Stomach (tissue), 9 donors: ENCODE measurements around the gene AKNA. TPM values are rescaled to one million over a fixed set of nuclear protein-coding genes. Genes with fewer than 3 reads are reported as not detected.

Experiments used
- DNase-seq, 2 donors: peaks; one replicate each; pipeline versions ENCODE4 v3.0.0 to v3.0.0-alpha.2; 2013 to 2019
- H3K27ac ChIP-seq, 5 donors: fragments of 200-600 bp in 4 of 5; sonication (generic) in 4 of 5; one replicate each; pipeline ENCODE4 v1.5.1; 2013 to 2019; ENCODE audit warnings: mild to moderate bottlenecking in 1 of 5, moderate library complexity in 1 of 5
- H3K27me3 ChIP-seq, 3 donors: fragments of 200-600 bp; sonication (generic); one replicate each; pipeline ENCODE4 v1.5.1; 2017 to 2019; ENCODE audit warnings: mixed run types in 1 of 3
- H3K36me3 ChIP-seq, 4 donors: fragments of 200-600 bp; sonication (generic); 1 replicate in 3 of 4; 2 replicates in 1 of 4; pipeline ENCODE4 v1.5.1; 2016 to 2019
- H3K4me1 ChIP-seq, 4 donors: fragments of 200-600 bp; sonication (generic); one replicate each; pipeline ENCODE4 v1.5.1; 2016 to 2019
- H3K4me3 ChIP-seq, 4 donors: fragments of 200-600 bp; sonication (generic) in 3 of 4; one replicate each; pipeline ENCODE4 v1.5.1; 2016 to 2019; ENCODE audit warnings: mild to moderate bottlenecking in 1 of 4
- H3K9me3 ChIP-seq, 4 donors: fragments of 200-600 bp; sonication (generic); one replicate each; pipeline ENCODE4 v1.5.1; 2016 to 2019
- CTCF ChIP-seq, 7 experiments: fragments of 450-650 bp in 4 of 7; fragments of 200-600 bp in 3 of 7; sonication (generic) in 3 of 7; IDR thresholded peaks; one replicate each; pipeline ENCODE4 v1.5.1; 2016 to 2019; ENCODE audit warnings: antibody characterized with exemption in 7 of 7, control low read depth in 2 of 7, mild to moderate bottlenecking in 1 of 7
- EP300 ChIP-seq: sonication (generic); formaldehyde crosslinking; IDR thresholded peaks from one replicate; pipeline ENCODE4 v1.6.1; 2017; ENCODE audit warnings: antibody characterized with exemption
- POLR2A ChIP-seq, 4 donors: fragments of 450-650 bp; IDR thresholded peaks; one replicate each; pipeline ENCODE4 v1.6.1; 2016; ENCODE audit warnings: antibody characterized with exemption in 4 of 4, control low read depth in 2 of 4, mild to moderate bottlenecking in 1 of 4, moderate library complexity in 1 of 4
- POLR2AphosphoS5 ChIP-seq, 3 donors: sonication (generic); formaldehyde crosslinking; IDR thresholded peaks; one replicate each; pipeline ENCODE4 v1.6.1; 2016; ENCODE audit warnings: antibody characterized with exemption in 3 of 3
- WGBS, 5 donors: extraction: QIAGEN DNeasy Blood & Tissue Kit in 3 of 5; methylation state at CpG; one replicate each; pipeline versions ENCODE4 v1.1.5 to v1.1.7; 2013 to 2018; 5-methylcytosine and 5-hydroxymethylcytosine counted together
- intact Hi-C: fragments of 100-400 bp; cut with DNase I; formaldehyde crosslinking; loops from one replicate; pipeline ENCODE4 v1.15.1; 2023; ENCODE audit warnings: low total_unique reads
- polyA plus RNA-seq, 3 donors: library from polyadenylated mRNA; stranded (reverse); fragments of 200-250 nt; gene quantifications; one replicate each; pipeline ENCODE4 v1.2.3, GENCODE V29; 2013
- total RNA-seq, 5 donors: library from RNA; depleted of rRNA; stranded (reverse); fragments of >200 nt; gene quantifications; one replicate each; pipeline versions ENCODE4 v1.1.0 to v1.2.3, GENCODE V29; 2014 to 2016
- donor health status: healthy with polysubstance abuse.
- donor health status: Bipolar disorder and iron deficiency.
- donor health status: healthy.

The AKNA gene
- total and polyA plus RNA-seq, 8 donors = 12.2 to 85.8 (median 16.6) TPM

DNA sequence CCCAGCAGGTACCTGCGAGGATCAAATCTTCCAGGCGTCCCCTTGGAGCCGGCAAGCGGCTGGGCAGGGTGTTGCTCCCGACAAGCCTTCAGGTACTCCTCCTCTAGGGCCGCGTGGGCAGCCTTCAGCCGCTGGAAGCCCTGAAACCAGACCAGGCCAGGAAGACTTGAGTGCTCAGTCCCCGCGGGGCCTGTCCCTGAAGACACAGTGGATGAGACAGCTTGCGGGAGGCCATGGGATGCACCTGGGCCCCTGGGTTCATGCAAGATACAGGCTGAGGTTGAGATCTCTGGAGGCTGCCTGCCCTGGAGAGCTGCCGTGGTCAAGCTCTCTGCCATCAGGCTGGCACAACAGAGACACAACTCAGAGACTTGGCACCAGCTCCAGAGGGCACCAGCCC, 25.4 kb downstream of the AKNA start:
- no peak for TF ChIP-seq EP300
- TF ChIP-seq CTCF (IDR thresholded peaks at IDR 0.05) = no peak
- no peak for TF ChIP-seq POLR2A (IDR thresholded peaks at IDR 0.05)
- TF ChIP-seq POLR2AphosphoS5 (IDR thresholded peaks at IDR 0.05) = no peak
- no peak for DNase-seq
- WGBS, 5 donors = 83 to 93% (median 87%) methylated on average over 8 to 12 of the region's 12 CpGs

GRCh38 chr9:114361542-114361941, 26.2 kb downstream of the AKNA start:
- no peak for DNase-seq
- 87 to 97% (median 94%) methylated on average over 7 of the region's 7 CpGs for WGBS, 5 donors
- intact Hi-C loops = no loop called here
- no peaks in the 10 kb centered on the region for H3K27me3 ChIP-seq
- peaks cover 0 to 25% (median 5%) of the 10 kb centered on the region in 4 donors for H3K4me1 ChIP-seq
- H3K4me3 ChIP-seq = no peak overlapping the region
- peaks cover 67 to 100% (median 96%) of the 10 kb centered on the region in 4 donors for H3K36me3 ChIP-seq
- H3K9me3 ChIP-seq = no peaks in the 10 kb centered on the region
- TF ChIP-seq EP300 (no peak), POLR2A (IDR thresholded peaks at IDR 0.05) (no peak), POLR2AphosphoS5 (IDR thresholded peaks at IDR 0.05) (no peak), CTCF (IDR thresholded peaks at IDR 0.05) (no peak)
- H3K27ac ChIP-seq = no peak overlapping the region

More for the DNA sequence above, 25.4 kb downstream of the AKNA start:
- intact Hi-C loops = no loop called here
- no peaks in the 10 kb centered on the region for H3K9me3 ChIP-seq
- peaks cover 61 to 99% (median 92%) of the 10 kb centered on the region in 4 donors for H3K36me3 ChIP-seq
- H3K4me3 ChIP-seq = no peak overlapping the region
- H3K27me3 ChIP-seq = no peaks in the 10 kb centered on the region
- H3K4me1 ChIP-seq = peaks cover 4 to 34% (median 10%) of the 10 kb centered on the region in 4 donors
- H3K27ac ChIP-seq = peak overlapping the region in 1 of 5 donors; percentile 2

- intact Hi-C loops = no loop called here
- no peaks in the 10 kb centered on the region for H3K9me3 ChIP-seq
- no peak overlapping the region for H3K4me3 ChIP-seq
- no peaks in the 10 kb centered on the region for H3K27me3 ChIP-seq
- peaks cover 83 to 100% (median 100%) of the 10 kb centered on the region in 4 donors for H3K36me3 ChIP-seq
- H3K4me1 ChIP-seq = peaks cover 0 to 14% (median 0%) of the 10 kb centered on the region in 4 donors
- 93 to 99% (median 96%) methylated on average over 7 of the region's 7 CpGs for WGBS, 5 donors
- TF ChIP-seq POLR2A (IDR thresholded peaks at IDR 0.05) = no peak
- no peak for TF ChIP-seq POLR2AphosphoS5 (IDR thresholded peaks at IDR 0.05)
- no peak for TF ChIP-seq EP300
- no peak for TF ChIP-seq CTCF (IDR thresholded peaks at IDR 0.05)
- DNase-seq = no peak
- no peak overlapping the region for H3K27ac ChIP-seq
Measured at GRCh38 chr9:114359801-114360200, 28.0 kb downstream of the AKNA start.

DNA sequence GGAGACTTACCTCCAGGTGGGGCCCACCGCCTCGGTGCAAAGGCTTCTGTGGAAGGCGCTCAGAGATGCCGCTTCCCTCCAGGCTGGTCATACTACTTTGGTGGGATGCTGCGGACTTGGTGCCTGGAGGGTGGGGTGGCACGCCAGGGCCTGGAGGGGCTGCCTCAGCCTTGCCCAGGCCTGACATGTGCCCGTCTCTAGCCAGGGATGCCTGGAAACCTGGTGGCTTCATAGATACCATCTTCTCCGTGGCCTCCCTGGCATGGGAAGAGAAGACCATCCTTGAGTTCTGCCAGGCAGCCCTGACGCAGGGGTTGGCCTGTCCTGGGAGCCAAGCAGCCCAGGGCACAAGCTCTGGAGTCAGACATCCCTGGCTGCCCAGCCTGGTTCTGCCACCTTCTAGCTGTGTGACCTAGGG, 29.9 kb downstream of the AKNA start:
- Histone ChIP-seq H3K4me1 (no peaks in the 10 kb centered on the region), H3K36me3 (peaks cover 83 to 100% (median 100%) of the 10 kb centered on the region in 4 donors), H3K9me3 (no peaks in the 10 kb centered on the region), H3K27ac (no peak overlapping the region), H3K4me3 (no peak overlapping the region), H3K27me3 (no peaks in the 10 kb centered on the region)
- 88 to 100% (median 96%) methylated on average over 8 to 9 of the region's 9 CpGs for WGBS, 5 donors
- no peak for DNase-seq
- TF ChIP-seq POLR2A (IDR thresholded peaks at IDR 0.05) = no peak
- TF ChIP-seq EP300 = no peak
- TF ChIP-seq CTCF (IDR thresholded peaks at IDR 0.05) = no peak
- no peak for TF ChIP-seq POLR2AphosphoS5 (IDR thresholded peaks at IDR 0.05)
- intact Hi-C loops = no loop called here
